HepG2 (cell line): ENCODE results near the gene KMT2B. TPM values are rescaled to one million over a fixed set of nuclear protein-coding genes. Genes with fewer than 3 reads are reported as not detected.

Experiments
- BATF2 ChIP-seq: sonication (generic); formaldehyde crosslinking; IDR thresholded peaks from 2 replicates; pipeline ENCODE4 v1.8.0; 2022; ENCODE audit warnings: mild to moderate bottlenecking, missing genetic modification reagents, moderate library complexity
- ELK4 ChIP-seq: sonication (generic); formaldehyde crosslinking; IDR thresholded peaks from 2 replicates; pipeline ENCODE4 v1.9.0; 2021; ENCODE audit warnings: missing genetic modification reagents, borderline replicate concordance
- ETV5 ChIP-seq: IDR thresholded peaks from 2 replicates; pipeline ENCODE4 v1.6.1; 2018; ENCODE audit warnings: missing biosample characterization, missing genetic modification reagents, inconsistent platforms, borderline replicate concordance
- GMEB1 ChIP-seq: sonication (generic); formaldehyde crosslinking; IDR thresholded peaks from 2 replicates; pipeline ENCODE4 v1.5.1; 2020; ENCODE audit warnings: missing genetic modification reagents, mild to moderate bottlenecking, borderline replicate concordance
- HIC2 ChIP-seq: sonication (generic); formaldehyde crosslinking; IDR thresholded peaks from 2 replicates; pipeline ENCODE4 v1.9.0; 2022; ENCODE audit warnings: low read depth, missing genetic modification reagents
- LBX2 ChIP-seq: sonication (generic); formaldehyde crosslinking; IDR thresholded peaks from 2 replicates; pipeline ENCODE4 v1.5.0; 2020; ENCODE audit warnings: missing genetic modification reagents, mild to moderate bottlenecking, borderline replicate concordance
- RARG ChIP-seq: sonication (generic); formaldehyde crosslinking; IDR thresholded peaks from 2 replicates; pipeline ENCODE4 v1.4.0; 2020; ENCODE audit warnings: low read depth, mild to moderate bottlenecking, missing genetic modification reagents
- SNAPC5 ChIP-seq: sonication (generic); formaldehyde crosslinking; IDR thresholded peaks from 2 replicates; pipeline ENCODE4 v1.8.1; 2023; ENCODE audit warnings: mild to moderate bottlenecking, missing genetic modification reagents, borderline replicate concordance
- UBTF ChIP-seq: sonication (generic); formaldehyde crosslinking; IDR thresholded peaks from 2 replicates; pipeline ENCODE4 v1.4.0; 2020; ENCODE audit warnings: mild to moderate bottlenecking, missing genetic modification reagents
- ZFYVE20 ChIP-seq: sonication (generic); formaldehyde crosslinking; IDR thresholded peaks from 2 replicates; pipeline ENCODE4 v1.8.0; 2023; ENCODE audit warnings: low read depth, mild to moderate bottlenecking, moderate library complexity, missing genetic modification reagents, borderline replicate concordance
- ZMAT3 ChIP-seq: sonication (generic); formaldehyde crosslinking; conservative IDR thresholded peaks from 2 replicates; pipeline ENCODE4 v1.7.0; 2021; ENCODE audit warnings: missing genetic modification reagents
- ZNF280B ChIP-seq: sonication (generic); formaldehyde crosslinking; IDR thresholded peaks from 2 replicates; pipeline ENCODE4 v1.5.0; 2020; ENCODE audit warnings: missing genetic modification reagents, mild to moderate bottlenecking, borderline replicate concordance
- ZNF333 ChIP-seq: sonication (generic); formaldehyde crosslinking; IDR thresholded peaks from 2 replicates; pipeline ENCODE4 v1.4.0; 2020; ENCODE audit warnings: mild to moderate bottlenecking, missing genetic modification reagents, borderline replicate concordance
- ZNF414 ChIP-seq: sonication (generic); formaldehyde crosslinking; IDR thresholded peaks from 2 replicates; pipeline ENCODE4 v1.5.0; 2020; ENCODE audit warnings: missing genetic modification reagents
- ZNF547 ChIP-seq: sonication (generic); formaldehyde crosslinking; IDR thresholded peaks from 2 replicates; pipeline ENCODE4 v1.5.1; 2020; ENCODE audit warnings: mild to moderate bottlenecking, missing genetic modification reagents
- ZNF768 ChIP-seq: sonication (generic); formaldehyde crosslinking; IDR thresholded peaks from 2 replicates; pipeline ENCODE4 v1.4.0; 2020; ENCODE audit warnings: missing genetic modification reagents
- polyA plus RNA-seq, 8 experiments: library from polyadenylated mRNA; depleted of rRNA in 3 of 8; stranded (reverse) in 7 of 8; unstranded in 1 of 8; fragments of >200 nt; fragmentation: Illumina TruSeq in 4 of 8; extraction: Trizol in 4 of 8; gene quantifications; 2 replicates each; pipeline versions ENCODE4 v1.2.1 to v1.2.3, GENCODE V29; 2011 to 2016; ENCODE audit warnings: low read depth in 4 of 8, missing spikeins in 1 of 8, mixed read lengths in 1 of 8; ENCODE audit not compliant: insufficient read depth in 1 of 8
- total RNA-seq, 5 experiments: library from RNA; depleted of rRNA; stranded (reverse); fragments of >200 nt; fragmentation: Illumina TruSeq; extraction: Trizol; gene quantifications; 2 replicates each; pipeline ENCODE4 v1.2.3, GENCODE V29; 2016; ENCODE audit warnings: low read depth in 1 of 5

KMT2B gene
- total and polyA plus RNA-seq, 2 of the 13 experiments (the other 11 are each of a cell fraction or from before 2014, with no cell fraction given): 6.2 to 16.9 TPM

- no peak for TF ChIP-seq HIC2 (CRISPR knock-in tag)
- peak; percentile 76 for TF ChIP-seq UBTF
- TF ChIP-seq ZNF414 (CRISPR knock-in tag): no peak
- peak; percentile 71; the same call in 1 of the 2 replicates for TF ChIP-seq ZNF547 (CRISPR knock-in tag)
- no peak for TF ChIP-seq ZNF333 (CRISPR knock-in tag)
- no peak for TF ChIP-seq ZFYVE20 (CRISPR knock-in tag)
- 0 out of 2 replicates have a peak, but pooled peaks have one; percentile 8 for TF ChIP-seq GMEB1 (CRISPR knock-in tag)
- no peak for TF ChIP-seq RARG (CRISPR knock-in tag)
- TF ChIP-seq ELK4 (CRISPR knock-in tag): no peak
- TF ChIP-seq BATF2: no peak
- no peak for TF ChIP-seq ZMAT3 (CRISPR knock-in tag)
- no peak for TF ChIP-seq LBX2 (CRISPR knock-in tag)
- TF ChIP-seq ZNF280B (CRISPR knock-in tag): peak; percentile 26; the same call in 1 of the 2 replicates
- no peak for TF ChIP-seq SNAPC5 (CRISPR knock-in tag)
- TF ChIP-seq ETV5 (CRISPR knock-in tag): 0 out of 2 replicates have a peak, but pooled peaks have one; percentile 7
- TF ChIP-seq ZNF768: 0 out of 2 replicates have a peak, but pooled peaks have one; percentile 9
Observed at GRCh38 chr19:35718345-35719041, 690 bp downstream of the KMT2B start (continued).
